C4-2B (cell line): ENCODE data around the gene CD6.

Source experiments
- ZFX ChIP-seq: fragments of 450-650 bp; IDR thresholded peaks from 2 replicates; pipeline ENCODE4 v1.6.1; 2017
- TF ChIP-seq, protein P1 (sequence below): fragments of 450-650 bp; conservative IDR thresholded peaks from 2 replicates; pipeline ENCODE4 v1.5.1; 2017; ENCODE audit warnings: mild to moderate bottlenecking

GRCh38 chr11:60936467-60937143 lies 34.9 kb upstream of the CD6 start:
- TF ChIP-seq, protein P1, sequence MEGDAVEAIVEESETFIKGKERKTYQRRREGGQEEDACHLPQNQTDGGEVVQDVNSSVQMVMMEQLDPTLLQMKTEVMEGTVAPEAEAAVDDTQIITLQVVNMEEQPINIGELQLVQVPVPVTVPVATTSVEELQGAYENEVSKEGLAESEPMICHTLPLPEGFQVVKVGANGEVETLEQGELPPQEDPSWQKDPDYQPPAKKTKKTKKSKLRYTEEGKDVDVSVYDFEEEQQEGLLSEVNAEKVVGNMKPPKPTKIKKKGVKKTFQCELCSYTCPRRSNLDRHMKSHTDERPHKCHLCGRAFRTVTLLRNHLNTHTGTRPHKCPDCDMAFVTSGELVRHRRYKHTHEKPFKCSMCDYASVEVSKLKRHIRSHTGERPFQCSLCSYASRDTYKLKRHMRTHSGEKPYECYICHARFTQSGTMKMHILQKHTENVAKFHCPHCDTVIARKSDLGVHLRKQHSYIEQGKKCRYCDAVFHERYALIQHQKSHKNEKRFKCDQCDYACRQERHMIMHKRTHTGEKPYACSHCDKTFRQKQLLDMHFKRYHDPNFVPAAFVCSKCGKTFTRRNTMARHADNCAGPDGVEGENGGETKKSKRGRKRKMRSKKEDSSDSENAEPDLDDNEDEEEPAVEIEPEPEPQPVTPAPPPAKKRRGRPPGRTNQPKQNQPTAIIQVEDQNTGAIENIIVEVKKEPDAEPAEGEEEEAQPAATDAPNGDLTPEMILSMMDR, result no peak
- no peak for TF ChIP-seq ZFX
